H1 (cell line): Measurements from ENCODE around the gene ZNF679. TPM values are rescaled to one million over a fixed set of nuclear protein-coding genes. Genes with fewer than 3 reads are reported as not detected.

Experiments
- CHD7 ChIP-seq: fragments of 300-600 bp; sonication (generic); IDR thresholded peaks from 2 replicates; pipeline ENCODE4 v1.7.1; 2012; ENCODE audit warnings: low read length, moderate library complexity, mild to moderate bottlenecking, inconsistent platforms; ENCODE audit not compliant: insufficient replicate concordance
- EGR1 ChIP-seq: IDR thresholded peaks from 2 replicates; pipeline ENCODE4 v1.6.1; 2011; ENCODE audit warnings: low read depth, low read length, borderline replicate concordance
- GABPA ChIP-seq: IDR thresholded peaks from 2 replicates; pipeline ENCODE4 v1.6.1; 2011; ENCODE audit warnings: mild to moderate bottlenecking, low read length, moderate library complexity, borderline replicate concordance; ENCODE audit not compliant: insufficient read depth
- SIN3A ChIP-seq, 2 experiments: IDR thresholded peaks in 1 of 2; conservative IDR thresholded peaks in 1 of 2; 2 replicates each; pipeline ENCODE4 v1.6.1; 2011 to 2012; ENCODE audit warnings: low read length in 2 of 2, improper control_type of control experiment in 1 of 2, low read depth in 1 of 2, mild to moderate bottlenecking in 1 of 2
- polyA plus RNA-seq, 7 experiments: library from polyadenylated mRNA; depleted of rRNA in 3 of 7; stranded (reverse) in 5 of 7; unstranded in 2 of 7; fragments of >200 nt in 5 of 7; fragments of 200-250 nt in 2 of 7; gene quantifications; 1 replicate in 5 of 7; 2 replicates in 1 of 7; 4 replicates in 1 of 7; pipeline versions ENCODE4 v1.2.1 to v1.2.3, GENCODE V29; 2011 to 2013; ENCODE audit warnings: missing spikeins in 2 of 7, mixed read lengths in 2 of 7
- total RNA-seq: library from RNA; stranded (reverse); fragmentation: NEBNext Ultra II Directional; extraction: Animal tissue kit (Norgen Biotek cat#: 25700); gene quantifications from 2 replicates; pipeline ENCODE4 v1.2.1, GENCODE V29; 2021

ZNF679 gene
- total and polyA plus RNA-seq, 2 of the 8 experiments (the other 6 are each of a cell fraction or from before 2014, with no cell fraction given) = not detected

GRCh38 chr7:64300641-64301405 is 72.5 kb downstream of the ZNF679 start (continued):
- TF ChIP-seq CHD7 = no peak
- TF ChIP-seq GABPA = no peak
- no peak for TF ChIP-seq SIN3A (conservative IDR thresholded peaks at IDR 0.05 in 1 of 2, IDR thresholded peaks at IDR 0.05 in 1 of 2; ENCODE audit: low read depth in 1 of 2, low read length in 2 of 2)
- no peak for TF ChIP-seq EGR1
- TF ChIP-seq, all 59 proteins: peak for 0
